Measurements from ENCODE around the gene FRG2B. TPM values are rescaled to one million over a fixed set of nuclear protein-coding genes. Genes with fewer than 3 reads are reported as not detected.
"Not testable (repeated sequence)": the region's sequence is repeated elsewhere in the genome, so short reads cannot be mapped to it uniquely, and the experiment has no call there.

The FRG2B gene
- total RNA-seq, 2 experiments from 2014 or later = not detected

- POLR2A ChIA-PET = no interaction called here
- DNase-seq = no peak
- Mint-ChIP-seq H3K4me3 (no peak overlapping the region), H3K27me3 (peaks cover 21% of the 10 kb centered on the region), H3K27ac (no peak overlapping the region), H3K36me3 (ENCODE audit: low read depth) (no peaks in the 10 kb centered on the region), H3K9me3 (no peaks in the 10 kb centered on the region), H3K4me1 (no peaks in the 10 kb centered on the region)
- CTCF ChIA-PET = interaction anchor here (1.1 kb wide), 1 partner anchor 178 kb away, joined by 3 read pairs; no protein-coding TSS in a partner anchor
These were observed 10.0 kb downstream of the FRG2B start for GRCh38 chr10:133616371-133617130.

DNA sequence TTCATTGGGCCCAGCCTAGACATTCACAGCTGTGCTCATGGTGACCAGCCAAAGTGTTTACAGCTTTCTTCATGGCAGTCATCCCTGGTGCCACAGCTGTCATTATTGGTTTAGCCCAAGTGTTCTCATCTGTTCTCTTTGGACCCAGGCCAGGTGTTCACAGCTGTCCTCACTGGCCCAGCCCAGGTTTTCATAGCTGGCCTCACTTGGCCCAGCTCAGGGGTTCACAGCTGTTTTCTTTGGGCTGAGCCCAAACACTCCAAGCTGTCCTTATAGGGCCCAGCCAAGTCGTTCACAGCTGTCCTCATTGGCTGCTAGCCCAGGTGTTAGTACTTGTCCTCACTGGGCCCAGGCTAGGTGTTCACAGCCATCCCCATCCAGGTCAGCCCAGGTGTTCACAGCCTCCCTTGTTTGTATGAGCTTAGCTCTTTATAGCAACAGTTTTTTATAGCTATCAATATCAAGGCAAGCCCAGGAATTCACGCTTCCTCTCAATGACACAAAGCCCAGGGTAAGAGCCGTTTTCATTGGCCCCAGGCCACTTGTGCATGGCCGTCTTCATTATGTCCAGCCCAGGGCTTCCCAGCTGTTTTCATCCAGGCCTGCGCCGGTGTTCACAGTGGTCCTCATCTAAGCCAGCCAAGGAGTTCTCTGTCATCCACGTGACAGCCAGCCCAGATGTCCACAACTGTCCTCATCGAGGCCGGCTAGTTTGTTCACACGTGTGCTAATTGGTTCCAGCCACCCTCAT, 11.6 kb downstream of the FRG2B start:
- no peaks in the 10 kb centered on the region for H3K9me3 Mint-ChIP-seq
- peaks cover 16% of the 10 kb centered on the region for H3K27me3 Mint-ChIP-seq
- no peak overlapping the region for H3K27ac Mint-ChIP-seq
- no peak for DNase-seq
- POLR2A ChIA-PET = no interaction called here
- H3K4me1 Mint-ChIP-seq = no peaks in the 10 kb centered on the region
- CTCF ChIA-PET = interaction anchor here (1.9 kb wide), 1 partner anchor 178 kb away, joined by 5 read pairs; no protein-coding TSS in a partner anchor
- H3K4me3 Mint-ChIP-seq = no peak overlapping the region
- no peaks in the 10 kb centered on the region for H3K36me3 Mint-ChIP-seq (ENCODE audit: low read depth)

DNA sequence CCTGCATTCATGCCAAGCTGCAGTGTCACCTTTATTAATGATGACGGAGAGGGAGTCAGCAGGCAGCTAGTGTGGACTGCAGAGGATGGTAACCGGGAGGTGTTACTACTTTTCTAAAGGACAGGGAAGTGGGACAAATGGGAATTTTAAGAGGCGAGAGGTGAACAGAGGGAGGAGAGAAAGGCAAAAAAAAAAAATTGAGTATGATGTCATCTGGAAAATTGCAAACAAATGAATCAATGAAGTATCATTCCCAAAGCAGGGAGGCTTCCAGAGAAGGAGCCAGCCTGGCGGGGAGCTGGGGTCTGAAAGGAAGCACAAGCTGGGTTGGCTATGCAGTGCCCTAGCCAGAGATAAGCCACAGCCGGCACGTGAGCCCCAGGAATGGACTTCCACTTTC, 12.9 kb downstream of the FRG2B start:
- Mint-ChIP-seq H3K4me1 (no peaks in the 10 kb centered on the region), H3K27me3 (peaks cover 18% of the 10 kb centered on the region), H3K27ac (no peak overlapping the region), H3K36me3 (ENCODE audit: low read depth) (no peaks in the 10 kb centered on the region), H3K9me3 (no peaks in the 10 kb centered on the region), H3K4me3 (no peak overlapping the region)
- no peak for DNase-seq
- POLR2A ChIA-PET = no interaction called here
- CTCF ChIA-PET = interaction anchor here (1.9 kb wide), 1 partner anchor 177 kb away, joined by 5 read pairs; no protein-coding TSS in a partner anchor

DNA sequence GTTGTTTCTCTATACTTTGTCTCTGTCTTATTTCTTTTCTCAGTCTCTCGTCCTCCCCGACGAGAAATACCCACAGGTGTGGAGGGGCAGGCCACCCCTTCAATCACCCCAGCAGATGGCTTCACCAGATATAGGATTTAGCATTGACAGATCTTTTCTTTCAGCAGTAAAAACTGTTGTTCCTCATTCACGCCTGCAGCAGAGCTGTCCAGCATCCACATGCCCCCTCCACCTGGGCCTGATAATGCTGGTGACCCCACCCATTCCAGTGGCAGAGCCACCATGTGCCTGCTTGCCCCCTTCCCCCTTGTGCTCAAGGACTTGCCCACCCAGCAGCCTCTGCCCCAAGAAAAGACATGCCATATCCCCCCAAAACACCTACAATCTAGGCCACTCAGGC, 15.5 kb downstream of the FRG2B start:
- Mint-ChIP-seq H3K4me3 (no peak overlapping the region), H3K27me3 (peaks cover 39% of the 10 kb centered on the region), H3K4me1 (no peaks in the 10 kb centered on the region), H3K36me3 (ENCODE audit: low read depth) (no peaks in the 10 kb centered on the region), H3K27ac (no peak overlapping the region), H3K9me3 (no peaks in the 10 kb centered on the region)
- POLR2A ChIA-PET = no interaction called here
- no peak for DNase-seq
- CTCF ChIA-PET = no interaction called here

DNA sequence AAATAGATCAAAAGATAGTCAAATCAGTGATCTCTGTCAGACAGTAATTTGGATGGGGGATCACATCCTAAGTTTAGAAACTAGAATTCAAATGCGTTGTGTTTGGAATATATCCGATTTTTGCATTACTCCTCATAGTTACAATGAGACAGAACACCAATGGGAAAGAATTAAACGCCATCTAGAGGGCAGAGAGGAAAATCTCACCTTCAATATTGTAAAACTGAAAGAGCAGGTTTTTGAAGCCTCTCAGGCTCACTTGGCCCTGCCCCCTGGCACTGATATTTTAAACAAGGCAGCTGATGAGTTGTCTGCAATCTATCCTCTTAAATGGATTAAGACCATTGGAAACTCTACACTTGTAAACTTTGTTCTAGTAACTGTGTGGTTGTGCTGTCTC, 17.7 kb downstream of the FRG2B start:
- Mint-ChIP-seq H3K27ac (no peak overlapping the region), H3K4me3 (no peak overlapping the region), H3K9me3 (no peaks in the 10 kb centered on the region), H3K4me1 (no peaks in the 10 kb centered on the region), H3K36me3 (ENCODE audit: low read depth) (no peaks in the 10 kb centered on the region), H3K27me3 (peaks cover 55% of the 10 kb centered on the region)
- POLR2A ChIA-PET = no interaction called here
- DNase-seq = no peak
- CTCF ChIA-PET = interaction anchor here (1.0 to 1.7 kb wide), 2 partner anchors 170 kb away, joined by 5 to 8 read pairs; no protein-coding TSS in a partner anchor

- CTCF ChIA-PET; POLR2A ChIA-PET; DNase-seq; H3K27ac Mint-ChIP-seq; H3K9me3 Mint-ChIP-seq; H3K4me3 Mint-ChIP-seq; H3K4me1 Mint-ChIP-seq; H3K36me3 Mint-ChIP-seq (ENCODE audit: low read depth): not testable (repeated sequence)
- peaks cover 65% of the 10 kb centered on the region for H3K27me3 Mint-ChIP-seq
These were observed 23.2 kb downstream of the FRG2B start for GRCh38 chr10:133603434-133603833.

GRCh38 chr10:133600657-133601056, 25.9 kb downstream of the FRG2B start:
- no peaks in the 10 kb centered on the region for H3K36me3 Mint-ChIP-seq (ENCODE audit: low read depth)
- H3K4me1 Mint-ChIP-seq = no peaks in the 10 kb centered on the region
- no peak overlapping the region for H3K4me3 Mint-ChIP-seq
- ChIA-PET POLR2A (no interaction called here), CTCF (no interaction called here)
- no peak for DNase-seq
- peaks cover 60% of the 10 kb centered on the region for H3K27me3 Mint-ChIP-seq
- no peaks in the 10 kb centered on the region for H3K9me3 Mint-ChIP-seq
- no peak overlapping the region for H3K27ac Mint-ChIP-seq

DNA sequence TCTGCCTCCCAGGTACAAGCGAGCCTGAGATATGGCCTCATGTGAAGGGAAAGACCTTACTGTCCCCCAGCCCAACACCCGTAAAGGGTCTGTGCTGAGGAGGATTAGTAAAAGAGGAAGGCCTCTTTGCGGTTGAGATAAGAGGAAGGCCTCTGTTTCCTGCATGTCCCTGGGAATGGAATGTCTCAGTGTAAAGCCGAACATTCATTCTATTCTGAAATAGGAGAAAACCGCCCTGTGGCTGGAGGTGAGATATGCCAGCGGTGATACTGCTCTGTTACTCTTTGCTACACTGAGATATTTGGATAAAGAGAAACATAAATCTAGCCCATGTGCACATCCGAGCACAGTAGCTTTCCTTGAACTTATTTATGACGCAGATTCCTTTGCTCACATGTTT, 26.7 kb downstream of the FRG2B start:
- H3K4me3 Mint-ChIP-seq; H3K4me1 Mint-ChIP-seq; H3K27ac Mint-ChIP-seq; POLR2A ChIA-PET; H3K36me3 Mint-ChIP-seq (ENCODE audit: low read depth); DNase-seq; H3K9me3 Mint-ChIP-seq: not testable (repeated sequence)
- H3K27me3 Mint-ChIP-seq = peaks cover 62% of the 10 kb centered on the region
- CTCF ChIA-PET = interaction anchor here (2.2 kb wide), 1 partner anchor 7 kb away, joined by 9 read pairs; no protein-coding TSS in a partner anchor

DNA sequence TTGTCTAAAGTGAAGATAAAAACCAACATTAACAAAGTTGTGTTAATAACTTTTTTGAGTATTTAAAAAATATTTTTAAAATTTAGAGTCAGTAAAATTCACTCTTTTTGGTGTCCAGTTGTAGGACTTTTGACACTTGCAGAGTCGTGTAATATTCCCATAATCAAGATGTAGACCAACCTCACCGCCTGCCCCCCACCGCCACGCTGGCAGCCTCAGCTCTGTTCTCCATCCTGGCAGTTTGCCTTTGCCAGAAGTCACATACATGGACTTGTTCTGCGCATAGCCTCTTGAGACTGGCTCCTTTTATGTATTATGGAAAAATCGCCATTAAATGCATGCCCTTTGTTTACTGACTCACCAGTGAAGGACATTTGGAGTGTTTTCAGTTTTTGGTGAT, 33.9 kb downstream of the FRG2B start:
- Mint-ChIP-seq H3K27ac (no peak overlapping the region), H3K9me3 (no peaks in the 10 kb centered on the region), H3K36me3 (ENCODE audit: low read depth) (no peaks in the 10 kb centered on the region), H3K4me3 (no peak overlapping the region), H3K27me3 (peaks cover 35% of the 10 kb centered on the region), H3K4me1 (no peaks in the 10 kb centered on the region)
- POLR2A ChIA-PET = no interaction called here
- no peak for DNase-seq
- CTCF ChIA-PET = no interaction called here

GRCh38 chr10:133590970-133591359, 35.6 kb downstream of the FRG2B start:
- CTCF ChIA-PET = no interaction called here
- peaks cover 29% of the 10 kb centered on the region for H3K27me3 Mint-ChIP-seq
- DNase-seq = no peak
- POLR2A ChIA-PET = no interaction called here
- no peak overlapping the region for H3K27ac Mint-ChIP-seq
- no peak overlapping the region for H3K4me3 Mint-ChIP-seq
- no peaks in the 10 kb centered on the region for H3K9me3 Mint-ChIP-seq
- H3K36me3 Mint-ChIP-seq (ENCODE audit: low read depth) = no peaks in the 10 kb centered on the region
- H3K4me1 Mint-ChIP-seq = no peaks in the 10 kb centered on the region

DNA sequence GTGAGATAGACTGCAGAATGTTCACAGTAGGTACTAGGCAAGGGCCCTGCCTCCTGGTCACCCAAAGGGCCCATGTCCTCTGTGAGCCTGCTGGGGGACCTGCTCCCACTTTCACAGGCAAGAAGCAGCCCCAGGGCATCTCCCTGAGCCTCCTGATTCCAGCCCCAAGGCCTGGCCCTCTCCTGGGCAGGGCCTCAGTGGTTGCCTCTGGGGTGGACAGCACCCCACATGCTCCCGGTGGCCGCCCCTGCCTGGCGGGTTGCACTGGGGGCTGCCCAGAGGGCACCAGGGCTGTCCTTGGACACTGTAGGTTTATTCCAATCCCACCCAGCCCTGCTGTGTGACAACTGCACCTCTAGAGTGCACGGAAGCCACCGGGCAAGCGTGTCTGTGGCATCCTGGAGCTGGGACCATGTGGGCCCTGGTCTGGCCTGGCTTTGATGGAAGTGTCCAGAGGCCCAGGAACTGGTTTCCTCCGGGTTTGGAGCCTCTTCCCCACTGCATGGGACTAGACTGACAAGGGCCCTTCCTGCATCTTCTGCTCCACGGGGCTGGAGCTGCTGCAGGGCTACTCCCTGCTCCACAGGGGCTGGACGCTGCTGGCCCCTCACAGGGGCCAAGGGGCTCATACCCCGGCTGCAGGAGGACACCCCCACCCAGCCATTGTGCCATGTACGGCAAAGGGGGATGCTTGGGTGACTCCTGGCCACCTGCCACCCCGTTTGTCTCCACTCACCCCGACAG, 36.2 kb downstream of the FRG2B start:
- POLR2A ChIA-PET = no interaction called here
- H3K27ac Mint-ChIP-seq = no peak overlapping the region
- peaks cover 27% of the 10 kb centered on the region for H3K27me3 Mint-ChIP-seq
- no peak for DNase-seq
- H3K4me1 Mint-ChIP-seq = no peaks in the 10 kb centered on the region
- CTCF ChIA-PET = no interaction called here
- H3K4me3 Mint-ChIP-seq = no peak overlapping the region
- H3K9me3 Mint-ChIP-seq = no peaks in the 10 kb centered on the region
- H3K36me3 Mint-ChIP-seq (ENCODE audit: low read depth) = no peaks in the 10 kb centered on the region

DNA sequence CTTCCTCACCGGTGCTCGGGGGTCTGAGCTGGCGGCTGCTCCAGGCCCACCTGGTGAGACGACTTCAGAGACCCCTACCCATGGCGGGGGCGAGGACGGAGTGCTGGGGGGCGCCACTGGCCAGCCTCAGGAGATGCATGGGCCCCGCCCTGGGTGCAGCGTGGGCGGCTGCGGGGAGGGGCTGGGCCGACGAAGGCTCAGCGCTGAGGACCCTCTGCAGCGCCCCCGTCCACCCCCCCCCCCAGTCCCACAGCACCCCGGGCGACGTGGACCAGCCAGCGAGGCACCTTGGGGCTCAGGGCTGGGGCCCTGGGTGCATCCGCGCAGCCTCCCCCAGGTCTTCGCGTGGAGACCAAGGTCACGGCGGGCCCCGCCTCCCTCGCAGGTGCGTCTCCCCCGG, 49.6 kb downstream of the FRG2B start:
- POLR2A ChIA-PET; H3K4me3 Mint-ChIP-seq; H3K27me3 Mint-ChIP-seq; CTCF ChIA-PET; H3K4me1 Mint-ChIP-seq; H3K36me3 Mint-ChIP-seq (ENCODE audit: low read depth); H3K27ac Mint-ChIP-seq; H3K9me3 Mint-ChIP-seq; DNase-seq: not testable (repeated sequence)

Data from activated CD4-positive, alpha-beta memory T cell treated with anti-CD3 and anti-CD28 coated beads, Interleukin-2, amount 10 ng/mL, durations not matched to agents 7 days and 5 days (primary cell).